ENCODE measurements around the gene FCGR1A.
"Not testable (repeated sequence)": the region's sequence is repeated elsewhere in the genome, so short reads cannot be mapped to it uniquely, and the experiment has no call there.

FCGR1A gene

DNA sequence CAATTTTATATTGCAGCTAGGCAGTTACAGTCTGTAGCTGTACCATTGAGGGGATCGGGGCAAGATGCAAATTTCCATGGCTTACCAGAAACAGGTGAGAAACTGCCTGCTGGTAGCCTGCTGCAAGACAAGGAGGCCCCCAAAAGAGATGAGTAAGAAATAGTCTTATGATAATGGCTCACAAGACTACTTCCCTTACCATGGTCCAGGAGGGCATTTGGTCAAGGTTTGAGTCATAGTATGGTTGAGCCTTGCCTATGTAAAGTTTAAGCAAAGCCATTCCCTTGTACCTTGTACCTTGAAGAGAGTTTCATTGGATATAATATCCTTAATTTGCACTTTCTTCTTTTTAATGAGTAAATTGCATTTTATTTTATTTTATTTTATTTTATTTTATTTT, 30.3 kb upstream of the FCGR1A start:
- H3K4me1 ChIP-seq (ENCODE audit: control insufficient read depth, insufficient read depth, low read length, poor library complexity, severe bottlenecking); DNase-seq; H3K4me3 ChIP-seq (ENCODE audit: insufficient read depth, low read depth, low read length, poor library complexity, severe bottlenecking); H3K9me3 ChIP-seq (ENCODE audit: control insufficient read depth, low read length); H3K27ac ChIP-seq (ENCODE audit: insufficient read depth, low read length, poor library complexity, severe bottlenecking); H3K36me3 ChIP-seq (ENCODE audit: control insufficient read depth, insufficient read depth, low read length); H3K27me3 ChIP-seq (replicated peaks; ENCODE audit: control insufficient read depth, insufficient read depth, low read length, poor library complexity, severe bottlenecking): not testable (repeated sequence)

DNA sequence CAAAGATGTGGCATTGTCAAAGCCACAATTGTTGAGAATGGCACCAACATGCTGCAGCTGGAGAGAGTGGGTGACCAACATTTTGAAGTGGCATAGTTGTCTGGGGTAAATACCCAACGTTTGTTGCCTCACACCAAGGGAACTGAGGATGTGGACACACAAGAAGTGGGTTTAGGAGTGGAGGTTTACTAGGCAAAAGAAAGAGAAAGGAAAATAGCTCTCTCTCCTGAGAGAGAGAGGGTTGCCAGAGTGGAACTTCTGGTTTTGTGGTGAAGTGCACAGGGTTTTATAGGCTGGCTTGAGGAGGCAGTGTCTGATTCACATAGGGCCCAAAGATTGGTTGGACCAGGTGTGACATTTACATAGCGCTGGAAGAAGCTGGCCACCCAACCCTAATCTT, 29.0 kb upstream of the FCGR1A start:
- H3K4me1 ChIP-seq (ENCODE audit: control insufficient read depth, insufficient read depth, low read length, poor library complexity, severe bottlenecking); H3K36me3 ChIP-seq (ENCODE audit: control insufficient read depth, insufficient read depth, low read length); H3K27ac ChIP-seq (ENCODE audit: insufficient read depth, low read length, poor library complexity, severe bottlenecking); H3K9me3 ChIP-seq (ENCODE audit: control insufficient read depth, low read length); H3K27me3 ChIP-seq (replicated peaks; ENCODE audit: control insufficient read depth, insufficient read depth, low read length, poor library complexity, severe bottlenecking); DNase-seq; H3K4me3 ChIP-seq (ENCODE audit: insufficient read depth, low read depth, low read length, poor library complexity, severe bottlenecking): not testable (repeated sequence)

DNA sequence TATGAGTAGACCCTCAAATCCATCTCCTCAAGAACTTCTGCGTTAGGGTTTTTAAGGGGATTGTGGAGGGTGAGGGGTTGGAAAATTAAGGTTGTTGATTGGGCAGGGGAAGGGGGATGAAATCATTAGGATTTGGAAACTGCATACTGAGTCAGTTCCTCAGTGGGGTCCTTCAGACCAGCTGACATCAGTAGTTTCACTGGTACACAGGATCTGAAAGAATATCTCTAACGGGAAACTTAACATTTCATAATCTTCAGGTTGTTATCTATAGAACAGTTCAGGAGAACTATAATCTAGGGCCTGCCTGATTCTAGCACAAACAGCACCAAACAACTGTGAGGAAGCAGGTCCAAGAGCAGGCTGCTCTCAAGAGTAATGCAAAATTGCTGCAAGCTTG, 27.2 kb upstream of the FCGR1A start:
- not testable (repeated sequence) for H3K27ac ChIP-seq (ENCODE audit: insufficient read depth, low read length, poor library complexity, severe bottlenecking); H3K4me3 ChIP-seq (ENCODE audit: insufficient read depth, low read depth, low read length, poor library complexity, severe bottlenecking); H3K9me3 ChIP-seq (ENCODE audit: control insufficient read depth, low read length); H3K27me3 ChIP-seq (replicated peaks; ENCODE audit: control insufficient read depth, insufficient read depth, low read length, poor library complexity, severe bottlenecking); H3K36me3 ChIP-seq (ENCODE audit: control insufficient read depth, insufficient read depth, low read length); DNase-seq; H3K4me1 ChIP-seq (ENCODE audit: control insufficient read depth, insufficient read depth, low read length, poor library complexity, severe bottlenecking)

DNA sequence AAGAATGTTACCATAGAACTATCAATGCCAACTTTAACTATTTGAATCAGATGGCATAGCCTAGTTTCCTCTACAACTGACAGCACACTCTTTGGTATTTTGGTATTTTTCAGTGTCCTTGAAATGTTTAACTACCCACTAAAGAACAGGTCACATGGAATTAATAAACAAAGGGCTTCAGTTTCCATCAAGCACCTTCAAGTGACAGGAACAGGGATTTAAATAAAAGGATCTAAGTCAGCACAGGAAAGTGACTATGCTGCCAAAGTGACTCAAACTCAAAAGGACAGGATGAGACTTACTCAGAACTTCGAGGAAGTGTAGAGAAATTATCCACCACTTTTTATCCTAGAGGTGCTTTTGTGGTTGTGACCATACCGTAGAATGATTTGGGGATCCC, 20.2 kb upstream of the FCGR1A start:
- not testable (repeated sequence) for DNase-seq; H3K27me3 ChIP-seq (replicated peaks; ENCODE audit: control insufficient read depth, insufficient read depth, low read length, poor library complexity, severe bottlenecking); H3K4me1 ChIP-seq (ENCODE audit: control insufficient read depth, insufficient read depth, low read length, poor library complexity, severe bottlenecking); H3K27ac ChIP-seq (ENCODE audit: insufficient read depth, low read length, poor library complexity, severe bottlenecking); H3K36me3 ChIP-seq (ENCODE audit: control insufficient read depth, insufficient read depth, low read length); H3K4me3 ChIP-seq (ENCODE audit: insufficient read depth, low read depth, low read length, poor library complexity, severe bottlenecking); H3K9me3 ChIP-seq (ENCODE audit: control insufficient read depth, low read length)

DNA sequence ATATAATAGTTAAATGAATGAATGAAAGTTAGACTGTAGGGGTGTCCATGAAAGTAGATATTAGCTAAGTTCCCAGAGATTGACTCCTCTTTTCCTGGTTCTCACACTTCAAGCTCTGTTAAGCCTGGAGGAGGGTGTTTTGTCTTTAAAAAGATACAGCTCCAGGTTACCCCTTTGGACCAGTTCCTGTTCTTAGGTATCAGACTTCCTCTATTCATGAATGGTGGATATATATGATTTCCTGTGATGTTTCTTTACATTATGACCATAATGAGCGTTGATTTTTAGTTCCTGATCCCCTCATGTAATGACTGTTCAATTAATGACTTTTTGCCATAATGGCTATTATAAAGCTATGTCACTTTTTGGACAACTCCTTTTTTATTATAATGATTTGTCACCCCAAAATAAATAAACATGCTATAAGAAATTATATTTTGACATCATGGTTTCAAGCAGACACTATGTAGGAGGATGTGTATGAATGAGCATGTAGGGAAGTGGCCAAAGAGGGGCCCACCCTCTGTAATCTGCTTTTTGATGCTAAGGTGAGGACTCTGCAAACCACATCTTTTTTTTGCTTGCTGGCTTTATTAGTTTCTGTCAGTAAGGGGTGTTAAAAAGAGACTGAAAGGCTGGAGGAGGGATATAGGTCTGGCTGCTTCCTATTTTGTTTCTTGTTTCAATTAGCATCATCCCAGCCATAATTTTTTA, 18.2 kb upstream of the FCGR1A start:
- not testable (repeated sequence) for DNase-seq; H3K4me3 ChIP-seq (ENCODE audit: insufficient read depth, low read depth, low read length, poor library complexity, severe bottlenecking)

GRCh38 chr1:149766241-149766640, 16.3 kb upstream of the FCGR1A start:
- H3K4me1 ChIP-seq (ENCODE audit: control insufficient read depth, insufficient read depth, low read length, poor library complexity, severe bottlenecking); H3K27ac ChIP-seq (ENCODE audit: insufficient read depth, low read length, poor library complexity, severe bottlenecking); H3K9me3 ChIP-seq (ENCODE audit: control insufficient read depth, low read length); H3K4me3 ChIP-seq (ENCODE audit: insufficient read depth, low read depth, low read length, poor library complexity, severe bottlenecking); H3K36me3 ChIP-seq (ENCODE audit: control insufficient read depth, insufficient read depth, low read length); H3K27me3 ChIP-seq (replicated peaks; ENCODE audit: control insufficient read depth, insufficient read depth, low read length, poor library complexity, severe bottlenecking); DNase-seq: not testable (repeated sequence)

More for the DNA sequence above, 18.2 kb upstream of the FCGR1A start:
- H3K27me3 ChIP-seq (replicated peaks; ENCODE audit: control insufficient read depth, insufficient read depth, low read length, poor library complexity, severe bottlenecking); H3K27ac ChIP-seq (ENCODE audit: insufficient read depth, low read length, poor library complexity, severe bottlenecking); H3K36me3 ChIP-seq (ENCODE audit: control insufficient read depth, insufficient read depth, low read length); H3K9me3 ChIP-seq (ENCODE audit: control insufficient read depth, low read length); H3K4me1 ChIP-seq (ENCODE audit: control insufficient read depth, insufficient read depth, low read length, poor library complexity, severe bottlenecking): not testable (repeated sequence)

- not testable (repeated sequence) for H3K4me1 ChIP-seq (ENCODE audit: control insufficient read depth, insufficient read depth, low read length, poor library complexity, severe bottlenecking); H3K9me3 ChIP-seq (ENCODE audit: control insufficient read depth, low read length); H3K4me3 ChIP-seq (ENCODE audit: insufficient read depth, low read depth, low read length, poor library complexity, severe bottlenecking); H3K36me3 ChIP-seq (ENCODE audit: control insufficient read depth, insufficient read depth, low read length); DNase-seq; H3K27me3 ChIP-seq (replicated peaks; ENCODE audit: control insufficient read depth, insufficient read depth, low read length, poor library complexity, severe bottlenecking); H3K27ac ChIP-seq (ENCODE audit: insufficient read depth, low read length, poor library complexity, severe bottlenecking)
These were observed 13.3 kb upstream of the FCGR1A start for GRCh38 chr1:149769216-149769615.

DNA sequence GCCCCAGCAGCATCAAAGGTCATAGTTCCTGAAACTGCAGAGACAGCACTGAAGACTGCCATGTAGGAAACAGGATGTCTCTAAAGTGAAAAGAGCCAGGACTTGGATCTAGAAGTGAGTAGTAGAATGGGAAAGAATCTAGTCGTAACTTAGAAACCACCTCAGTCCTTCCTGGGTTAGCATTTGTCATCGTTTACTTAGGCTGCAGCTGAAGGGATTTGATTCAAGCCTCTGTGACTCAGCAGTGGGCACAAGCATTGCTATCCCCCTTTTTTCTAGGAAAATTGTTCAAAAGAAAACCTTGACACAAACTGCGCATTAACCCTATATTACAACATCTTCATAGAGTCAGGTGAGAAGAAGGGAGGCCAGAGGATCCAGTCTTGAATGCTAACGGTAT, 11.8 kb upstream of the FCGR1A start:
- not testable (repeated sequence) for H3K36me3 ChIP-seq (ENCODE audit: control insufficient read depth, insufficient read depth, low read length); DNase-seq; H3K9me3 ChIP-seq (ENCODE audit: control insufficient read depth, low read length); H3K27me3 ChIP-seq (replicated peaks; ENCODE audit: control insufficient read depth, insufficient read depth, low read length, poor library complexity, severe bottlenecking); H3K27ac ChIP-seq (ENCODE audit: insufficient read depth, low read length, poor library complexity, severe bottlenecking); H3K4me3 ChIP-seq (ENCODE audit: insufficient read depth, low read depth, low read length, poor library complexity, severe bottlenecking); H3K4me1 ChIP-seq (ENCODE audit: control insufficient read depth, insufficient read depth, low read length, poor library complexity, severe bottlenecking)

DNA sequence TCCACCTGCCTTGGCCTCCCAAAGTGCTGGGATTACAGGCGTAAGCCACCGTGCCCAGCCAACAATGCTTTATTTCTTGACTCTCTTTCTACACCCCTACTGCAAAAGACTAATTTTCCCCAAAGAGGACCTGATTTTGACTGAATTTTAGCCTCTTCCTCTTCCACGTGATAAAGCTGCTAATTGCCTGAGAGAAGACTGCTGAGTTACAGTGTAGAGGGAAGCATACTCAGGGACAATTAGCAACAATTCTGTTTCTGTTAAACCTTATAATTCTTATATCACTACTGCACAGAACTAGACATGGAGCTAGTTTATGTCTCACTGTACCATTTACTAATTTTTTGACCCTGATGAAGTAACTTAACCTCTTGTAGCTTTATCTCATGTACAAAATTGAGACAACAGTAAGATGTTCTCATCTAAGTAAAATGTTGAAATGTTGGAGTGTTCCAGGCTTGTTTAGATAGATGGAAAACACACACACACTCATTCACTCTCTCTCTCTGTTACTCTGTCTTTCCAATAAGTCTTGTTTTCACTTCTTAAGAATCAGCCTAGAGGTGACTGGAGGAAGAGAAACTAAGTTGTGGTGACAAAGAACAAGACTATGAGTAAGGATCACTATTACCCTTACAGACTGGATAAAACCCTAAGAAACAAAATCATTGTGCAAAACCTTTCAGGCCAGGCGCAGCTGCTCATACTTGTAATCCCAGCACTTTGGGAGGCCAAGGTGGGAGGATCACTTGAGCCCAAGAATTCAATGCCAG, 10.7 kb upstream of the FCGR1A start:
- H3K27me3 ChIP-seq (replicated peaks; ENCODE audit: control insufficient read depth, insufficient read depth, low read length, poor library complexity, severe bottlenecking); H3K4me3 ChIP-seq (ENCODE audit: insufficient read depth, low read depth, low read length, poor library complexity, severe bottlenecking); H3K4me1 ChIP-seq (ENCODE audit: control insufficient read depth, insufficient read depth, low read length, poor library complexity, severe bottlenecking); DNase-seq; H3K36me3 ChIP-seq (ENCODE audit: control insufficient read depth, insufficient read depth, low read length); H3K27ac ChIP-seq (ENCODE audit: insufficient read depth, low read length, poor library complexity, severe bottlenecking); H3K9me3 ChIP-seq (ENCODE audit: control insufficient read depth, low read length): not testable (repeated sequence)

- H3K4me1 ChIP-seq (ENCODE audit: control insufficient read depth, insufficient read depth, low read length, poor library complexity, severe bottlenecking); H3K27me3 ChIP-seq (replicated peaks; ENCODE audit: control insufficient read depth, insufficient read depth, low read length, poor library complexity, severe bottlenecking); H3K27ac ChIP-seq (ENCODE audit: insufficient read depth, low read length, poor library complexity, severe bottlenecking); H3K9me3 ChIP-seq (ENCODE audit: control insufficient read depth, low read length); H3K4me3 ChIP-seq (ENCODE audit: insufficient read depth, low read depth, low read length, poor library complexity, severe bottlenecking); DNase-seq; H3K36me3 ChIP-seq (ENCODE audit: control insufficient read depth, insufficient read depth, low read length): not testable (repeated sequence)
These were observed 6.9 kb upstream of the FCGR1A start for GRCh38 chr1:149775510-149776147.
